Left renal pelvis (tissue), 4 donors: ENCODE data around the gene TTC36. TPM values are rescaled to one million over a fixed set of nuclear protein-coding genes. Genes with fewer than 3 reads are reported as not detected.
"Not testable (repeated sequence)": the region's sequence is repeated elsewhere in the genome, so short reads cannot be mapped to it uniquely, and the experiment has no call there.

Experiments
- DNase-seq, 4 donors: peaks; one replicate each; pipeline ENCODE4 v3.0.0-alpha.2; 2013; ENCODE audit warnings: low read depth in 4 of 4, low spot score in 3 of 4
- polyA plus RNA-seq, 4 donors: library from polyadenylated mRNA; unstranded; fragments of 120-200 nt; gene quantifications; one replicate each; pipeline ENCODE4 v1.2.1, GENCODE V29; 2013; ENCODE audit not compliant: insufficient read length in 4 of 4

Gene TTC36
- 1 to 10 TPM in 1 of 4 donors, under 1 TPM in 3; 0.36 to 2.3 (median 0.92) TPM for polyA plus RNA-seq

GRCh38 chr11:118527109-118527508 lies at the start of gene TTC36:
Gene TTC36 (plus strand): TSS chr11:118527474. CDS start chr11:118527495, 21 bp downstream.
- DNase-seq = no peak

DNA sequence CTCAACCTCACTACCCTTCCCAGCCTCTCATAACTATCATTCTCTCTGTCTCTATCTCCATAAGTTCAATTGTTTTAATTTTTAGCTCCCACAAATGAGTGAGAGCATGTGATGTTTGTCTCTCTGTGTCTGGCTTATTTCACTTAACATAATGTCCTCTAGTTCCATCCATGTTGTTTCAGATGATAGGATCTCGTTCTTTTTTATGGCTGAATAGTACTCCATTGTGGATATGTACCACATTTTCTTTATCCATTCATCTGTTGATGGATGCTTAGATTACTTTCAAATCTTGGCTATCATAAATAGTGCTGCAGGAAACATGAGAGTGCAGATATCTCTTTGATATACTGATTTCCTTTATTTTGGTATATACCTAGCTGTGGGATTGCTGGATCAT lies 46.0 kb upstream of the TTC36 start:
- not testable (repeated sequence) for DNase-seq

GRCh38 chr11:118484405-118484804 lies 42.9 kb upstream of the TTC36 start:
- no peak for DNase-seq

- DNase-seq = no peak
Measured at GRCh38 chr11:118485273-118485672, 42.0 kb upstream of the TTC36 start.

DNA sequence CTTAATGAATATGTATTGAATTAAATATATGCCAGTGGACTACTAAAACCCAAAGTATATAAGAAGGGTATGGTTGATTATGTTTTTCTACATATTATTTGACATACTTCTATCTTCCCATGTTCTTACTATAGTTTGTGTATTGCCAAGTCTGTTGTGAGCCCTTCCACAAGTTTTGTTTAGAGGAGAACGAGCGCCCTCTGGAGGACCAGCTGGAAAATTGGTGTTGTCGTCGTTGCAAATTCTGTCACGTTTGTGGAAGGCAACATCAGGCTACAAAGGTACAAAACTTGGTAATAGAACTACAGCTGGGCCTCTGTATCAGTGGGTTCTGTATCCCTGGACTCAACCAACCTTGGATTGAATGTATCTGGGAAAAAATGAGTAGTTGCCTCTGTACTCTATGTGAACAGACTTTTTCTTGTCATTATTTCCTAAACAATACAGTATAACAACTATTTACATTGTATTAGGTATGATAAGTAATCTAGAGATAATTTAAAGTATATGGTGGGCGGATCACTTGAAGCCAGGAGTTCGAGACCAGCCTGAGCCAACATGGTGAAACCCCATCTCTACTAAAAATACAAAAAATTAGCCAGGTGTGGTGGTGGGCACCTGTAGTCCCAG lies 38.7 kb upstream of the TTC36 start:
- peak; percentile 41 to 64 (median 50) for DNase-seq

- DNase-seq = no peak
Measured at GRCh38 chr11:118491041-118491440, 36.2 kb upstream of the TTC36 start.

DNA sequence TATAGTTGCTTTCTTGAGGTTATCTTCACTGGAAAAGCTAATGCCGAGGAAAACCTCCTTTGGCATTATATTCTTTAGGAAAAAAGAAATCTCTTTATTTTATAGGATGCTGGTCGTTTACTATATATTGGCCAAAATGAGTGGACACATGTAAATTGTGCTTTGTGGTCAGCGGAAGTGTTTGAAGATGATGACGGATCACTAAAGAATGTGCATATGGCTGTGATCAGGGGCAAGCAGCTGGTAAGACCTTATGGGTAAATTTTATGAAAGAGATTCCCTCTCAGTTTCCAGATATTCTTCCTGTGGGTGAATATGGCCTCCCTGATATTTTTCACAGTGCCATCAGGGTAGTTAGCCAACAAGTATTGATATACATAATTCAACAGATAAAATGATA lies 29.4 kb upstream of the TTC36 start:
- DNase-seq = no peak

DNA sequence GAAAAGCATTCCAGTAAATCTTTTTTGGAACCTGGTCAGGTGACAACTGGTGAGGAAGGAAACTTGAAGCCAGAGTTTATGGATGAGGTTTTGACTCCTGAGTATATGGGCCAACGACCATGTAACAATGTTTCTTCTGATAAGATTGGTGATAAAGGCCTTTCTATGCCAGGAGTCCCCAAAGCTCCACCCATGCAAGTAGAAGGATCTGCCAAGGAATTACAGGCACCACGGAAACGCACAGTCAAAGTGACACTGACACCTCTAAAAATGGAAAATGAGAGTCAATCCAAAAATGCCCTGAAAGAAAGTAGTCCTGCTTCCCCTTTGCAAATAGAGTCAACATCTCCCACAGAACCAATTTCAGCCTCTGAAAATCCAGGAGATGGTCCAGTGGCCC lies 24.1 kb upstream of the TTC36 start:
- DNase-seq = no peak

DNA sequence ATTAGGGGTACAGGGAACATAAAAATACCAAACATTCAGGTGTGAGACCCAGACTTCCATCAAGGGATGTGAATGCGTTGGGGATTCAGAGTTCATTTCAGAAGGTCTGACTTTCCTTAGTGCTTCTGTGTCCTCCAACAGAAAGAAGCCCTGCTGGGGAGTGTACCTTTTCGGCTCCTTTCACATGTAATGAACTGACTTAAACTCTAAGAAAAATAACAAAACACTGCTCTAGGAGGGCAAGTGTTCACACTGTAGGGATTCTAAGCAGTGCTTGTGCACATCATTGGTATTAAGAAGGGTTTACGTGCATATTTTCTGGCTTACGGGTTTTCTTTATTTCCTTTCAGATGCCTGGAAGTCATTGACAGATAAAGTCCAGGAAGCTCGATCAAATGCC lies 15.7 kb upstream of the TTC36 start:
- no peak for DNase-seq

- no peak for DNase-seq
Measured at GRCh38 chr11:118514103-118514502, 13.2 kb upstream of the TTC36 start.

- no peak for DNase-seq
Measured at GRCh38 chr11:118519549-118519948, 7.7 kb upstream of the TTC36 start.

DNA sequence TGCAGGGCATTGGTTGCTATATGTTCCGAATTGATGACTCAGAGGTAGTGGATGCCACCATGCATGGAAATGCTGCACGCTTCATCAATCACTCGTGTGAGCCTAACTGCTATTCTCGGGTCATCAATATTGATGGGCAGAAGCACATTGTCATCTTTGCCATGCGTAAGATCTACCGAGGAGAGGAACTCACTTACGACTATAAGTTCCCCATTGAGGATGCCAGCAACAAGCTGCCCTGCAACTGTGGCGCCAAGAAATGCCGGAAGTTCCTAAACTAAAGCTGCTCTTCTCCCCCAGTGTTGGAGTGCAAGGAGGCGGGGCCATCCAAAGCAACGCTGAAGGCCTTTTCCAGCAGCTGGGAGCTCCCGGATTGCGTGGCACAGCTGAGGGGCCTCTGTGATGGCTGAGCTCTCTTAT lies 5.4 kb upstream of the TTC36 start:
- DNase-seq = no peak

GRCh38 chr11:118522571-118523072 lies 4.7 kb upstream of the TTC36 start:
- no peak for DNase-seq

GRCh38 chr11:118524356-118524755 lies 2.9 kb upstream of the TTC36 start:
- DNase-seq = no peak

DNA sequence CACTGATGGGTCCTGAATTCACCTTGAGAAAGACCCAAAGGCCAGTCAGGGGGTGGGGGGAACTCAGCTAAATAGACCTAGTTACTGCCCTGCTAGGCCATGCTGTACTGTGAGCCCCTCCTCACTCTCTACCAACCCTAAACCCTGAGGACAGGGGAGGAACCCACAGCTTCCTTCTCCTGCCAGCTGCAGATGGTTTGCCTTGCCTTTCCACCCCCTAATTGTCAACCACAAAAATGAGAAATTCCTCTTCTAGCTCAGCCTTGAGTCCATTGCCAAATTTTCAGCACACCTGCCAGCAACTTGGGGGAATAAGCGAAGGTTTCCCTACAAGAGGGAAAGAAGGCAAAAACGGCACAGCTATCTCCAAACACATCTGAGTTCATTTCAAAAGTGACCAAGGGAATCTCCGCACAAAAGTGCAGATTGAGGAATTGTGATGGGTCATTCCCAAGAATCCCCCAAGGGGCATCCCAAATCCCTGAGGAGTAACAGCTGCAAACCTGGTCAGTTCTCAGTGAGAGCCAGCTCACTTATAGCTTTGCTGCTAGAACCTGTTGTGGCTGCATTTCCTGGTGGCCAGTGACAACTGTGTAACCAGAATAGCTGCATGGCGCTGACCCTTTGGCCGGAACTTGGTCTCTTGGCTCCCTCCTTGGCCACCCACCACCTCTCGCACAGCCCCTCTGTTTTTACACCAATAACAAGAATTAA lies 2.4 kb upstream of the TTC36 start:
- no peak for DNase-seq

DNA sequence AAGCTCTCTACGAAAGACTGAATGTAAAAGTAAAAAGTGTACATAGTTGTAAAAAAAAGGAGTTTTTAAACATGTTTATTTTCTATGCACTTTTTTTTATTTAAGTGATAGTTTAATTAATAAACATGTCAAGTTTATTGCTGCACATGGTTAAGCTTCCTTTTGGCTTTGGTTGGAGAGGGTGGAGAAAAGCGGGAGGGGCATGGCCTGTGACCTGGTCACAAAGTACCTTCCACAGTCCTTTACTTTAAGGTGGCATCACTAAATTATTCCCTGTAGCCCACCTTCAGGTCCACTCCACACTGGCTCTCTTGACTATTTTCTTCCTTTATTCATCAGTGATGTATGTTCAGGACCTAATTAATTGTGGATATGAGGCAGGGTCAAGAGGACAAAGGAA lies 586 bp upstream of the TTC36 start:
- no peak for DNase-seq

- no peak for DNase-seq
Measured at GRCh38 chr11:118528511-118528910, 1.2 kb downstream of the TTC36 start.

DNA sequence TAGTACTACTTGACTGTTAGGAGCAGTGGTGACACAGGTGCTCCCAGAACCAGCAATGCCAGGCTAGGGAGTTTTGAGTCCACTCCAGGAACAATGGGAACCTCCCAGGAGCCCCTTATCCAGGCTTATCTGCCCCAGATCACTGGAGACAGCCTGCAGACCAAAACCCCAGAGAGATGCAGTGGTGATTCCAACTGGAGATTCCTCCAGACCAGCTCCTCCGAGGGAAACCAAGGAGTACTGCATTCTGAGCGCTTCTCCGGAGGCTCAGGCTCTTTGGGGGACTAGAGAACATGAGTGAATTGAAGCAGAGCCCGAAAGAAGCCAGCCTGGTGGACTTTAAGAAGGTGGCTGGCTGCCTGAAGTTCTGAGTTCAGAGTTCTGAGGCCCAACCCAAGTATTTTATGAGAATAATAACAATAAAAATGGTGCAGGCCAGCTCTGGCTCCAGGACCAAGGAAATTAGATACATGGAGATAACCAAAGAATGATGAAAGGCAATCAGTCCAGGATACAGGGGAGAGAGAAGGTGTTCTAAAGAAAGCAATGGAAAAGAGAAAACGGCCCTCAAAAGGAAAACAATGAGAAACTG lies 2.4 kb downstream of the TTC36 start:
- no peak for DNase-seq

DNA sequence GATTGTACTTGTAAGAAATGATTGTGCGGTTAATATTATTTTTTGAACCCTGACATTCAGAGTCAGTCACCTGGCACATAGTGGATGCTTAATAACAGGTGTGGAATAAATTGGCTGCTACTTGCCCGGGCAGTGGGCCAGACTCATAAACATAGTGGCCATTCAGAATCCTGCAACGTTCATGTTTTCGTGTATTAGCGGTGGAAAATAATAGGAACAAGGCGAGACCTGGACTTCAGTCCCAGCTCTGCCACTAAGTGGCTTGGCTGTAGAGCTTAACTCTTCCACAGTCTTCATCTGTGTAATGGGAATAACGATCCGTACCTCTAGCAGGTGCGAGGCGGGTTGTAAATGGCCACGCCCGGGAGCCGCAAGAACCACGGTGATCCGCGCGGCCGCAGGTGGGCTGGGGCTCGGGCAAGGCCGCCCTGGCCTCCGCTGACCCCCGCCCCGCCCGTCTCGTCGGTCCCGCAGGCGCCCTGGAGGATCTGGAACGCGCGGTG lies 3.0 kb downstream of the TTC36 start:
- DNase-seq = no peak

GRCh38 chr11:118530683-118531596 lies 3.7 kb downstream of the TTC36 start, which contains the start of gene TMEM25:
Gene TMEM25 (plus strand): TSS chr11:118531192. CDS start chr11:118531802, 610 bp downstream.
- peak; percentile 41 to 60 (median 42) for DNase-seq
